HCT116 (cell line): ENCODE results near the gene TAF5L. TPM values are rescaled to one million over a fixed set of nuclear protein-coding genes. Genes with fewer than 3 reads are reported as not detected.

Source experiments
- ATAC-seq: fragments of 200-7000 bp; cut with Tn5 transposase; 2 replicates; pipeline ENCODE4 v1.9.1; 2020; ENCODE audit warnings: mild to moderate bottlenecking, moderate library complexity
- BruUV-seq: library from RNA; stranded (reverse); fragments of 400-500 nt; replicated peaks from 2 replicates; lab custom pipeline; 2021; lab: Mats Ljungman, UMichigan
- CTCF ChIA-PET: fragments of 300-600 bp; sonication (Branson Sonifier 250); formaldehyde crosslinking; loops from one replicate; lab custom pipeline; 2021; ENCODE audit warnings: antibody characterized with exemption; lab: Charles Lee
- POLR2A ChIA-PET: fragments of 300-600, 350-600 bp; sonication (Branson Sonifier 250); formaldehyde crosslinking; loops from one replicate; lab custom pipeline; 2021; ENCODE audit warnings: antibody characterized with exemption; lab: Charles Lee
- RAD21 ChIA-PET, 2 experiments: fragments of 300-600 bp; sonication (Branson Sonifier 250); formaldehyde crosslinking; loops; one replicate each; lab custom pipeline; 2023; ENCODE audit warnings: low total read pairs in 2 of 2; ENCODE audit not compliant: uncharacterized antibody in 2 of 2, unreplicated experiment in 2 of 2, low non-redundant PET in 1 of 2; lab: Charles Lee
- DNase-seq: peaks from one replicate; pipeline ENCODE4 v3.0.0-alpha.2; 2010; ENCODE audit warnings: low read depth, low spot score
- H2AFZ ChIP-seq: fragments of 200-600 bp; shearing (Covaris generic), sonication (generic); 2 replicates; pipeline ENCODE4 v1.6.1; 2017; ENCODE audit warnings: low read depth, mixed run types, mixed read lengths, antibody characterized with exemption, low read length; ENCODE audit not compliant: poor library complexity, severe bottlenecking
- H3K27ac ChIP-seq: 2 replicates; pipeline ENCODE4 v1.5.1; 2012; ENCODE audit warnings: low read depth, low read length
- H3K27me3 ChIP-seq: fragments of 200-600 bp; sonication (generic); 2 replicates; pipeline ENCODE4 v1.6.1; 2016; ENCODE audit warnings: mixed run types, low read length, mixed read lengths; ENCODE audit not compliant: insufficient read depth
- H3K36me3 ChIP-seq, 2 experiments: fragments of 200-500 bp in 1 of 2; fragments of 200-600 bp in 1 of 2; sonication (Bioruptor generic) in 1 of 2; sonication (generic) in 1 of 2; 2 replicates each; pipeline versions ENCODE4 v1.5.1 to v1.6.1; 2014 to 2016; ENCODE audit warnings: low read length in 2 of 2, inconsistent platforms in 1 of 2, mixed read lengths in 1 of 2, mixed run types in 1 of 2; ENCODE audit not compliant: insufficient read depth in 2 of 2, control insufficient read depth in 1 of 2
- H3K4me1 ChIP-seq, 2 experiments: fragments of 200-600 bp in 1 of 2; sonication (generic) in 1 of 2; 2 replicates each; pipeline versions ENCODE4 v1.5.1 to v1.6.1; 2012 to 2017; ENCODE audit warnings: low read length in 2 of 2, inconsistent platforms in 1 of 2, mild to moderate bottlenecking in 1 of 2, mixed read lengths in 1 of 2, mixed run types in 1 of 2, moderate library complexity in 1 of 2; ENCODE audit not compliant: insufficient read depth in 2 of 2, control insufficient read depth in 1 of 2
- H3K4me2 ChIP-seq: fragments of 200-600 bp; sonication (generic); 2 replicates; pipeline ENCODE4 v1.6.1; 2017; ENCODE audit warnings: mixed run types, low read length, mixed read lengths
- H3K4me3 ChIP-seq, 2 experiments: fragments of 200-600 bp in 1 of 2; sonication (generic) in 1 of 2; replicated peaks in 1 of 2; 2 replicates each; pipeline ENCODE4 v1.5.1; 2011 to 2016; ENCODE audit warnings: low read length in 2 of 2, control low read depth in 1 of 2, low read depth in 1 of 2, mild to moderate bottlenecking in 1 of 2, mixed read lengths in 1 of 2, mixed run types in 1 of 2
- H3K79me2 ChIP-seq: fragments of 200-600 bp; sonication (generic); 2 replicates; pipeline ENCODE4 v1.6.1; 2017; ENCODE audit warnings: mild to moderate bottlenecking, mixed run types, low read length, moderate library complexity, mixed read lengths; ENCODE audit not compliant: insufficient read depth
- H3K9ac ChIP-seq: fragments of 200-600 bp; sonication (generic); 2 replicates; pipeline ENCODE4 v1.6.1; 2016; ENCODE audit warnings: low read length, mixed read lengths
- H3K9me2 ChIP-seq: fragments of 200-600 bp; sonication (generic), shearing (Covaris generic); 2 replicates; pipeline ENCODE4 v1.6.1; 2017; ENCODE audit warnings: mixed run types, mild to moderate bottlenecking, moderate library complexity; ENCODE audit not compliant: insufficient read depth
- H3K9me3 ChIP-seq, 2 experiments: fragments of 200-500 bp in 1 of 2; fragments of 200-600 bp in 1 of 2; sonication (Bioruptor generic) in 1 of 2; sonication (generic) in 1 of 2; 2 replicates each; pipeline ENCODE4 v1.6.1; 2014 to 2017; ENCODE audit warnings: low read length in 2 of 2, mixed read lengths in 2 of 2, inconsistent platforms in 1 of 2, low read depth in 1 of 2, mild to moderate bottlenecking in 1 of 2, mixed run types in 1 of 2, moderate library complexity in 1 of 2; ENCODE audit not compliant: control insufficient read depth in 1 of 2, insufficient read depth in 1 of 2
- H4K20me1 ChIP-seq: fragments of 200-600 bp; sonication (generic), shearing (Covaris generic); 2 replicates; pipeline ENCODE4 v1.6.1; 2017; ENCODE audit warnings: mixed run types, mild to moderate bottlenecking, moderate library complexity; ENCODE audit not compliant: insufficient read depth
- ATF3 ChIP-seq: IDR thresholded peaks from 2 replicates; pipeline ENCODE4 v1.6.1; 2012
- CEBPB ChIP-seq: IDR thresholded peaks from 2 replicates; pipeline ENCODE4 v1.6.1; 2012; ENCODE audit warnings: low read depth
- CTCF ChIP-seq, 3 experiments: fragments of 200-600 bp in 1 of 3; sonication (generic) in 1 of 3; IDR thresholded peaks in 2 of 3; conservative IDR thresholded peaks in 1 of 3; 2 replicates each; pipeline ENCODE4 v1.5.1; 2012 to 2017; ENCODE audit warnings: low read depth in 2 of 3, low read length in 2 of 3, antibody characterized with exemption in 1 of 3, borderline replicate concordance in 1 of 3, control low read depth in 1 of 3, mild to moderate bottlenecking in 1 of 3, mixed read lengths in 1 of 3, mixed run types in 1 of 3, moderate library complexity in 1 of 3; ENCODE audit not compliant: insufficient read depth in 1 of 3
- EGR1 ChIP-seq: IDR thresholded peaks from 2 replicates; pipeline ENCODE4 v1.6.1; 2012; ENCODE audit warnings: low read depth
- ELF1 ChIP-seq: IDR thresholded peaks from 2 replicates; pipeline ENCODE4 v1.6.1; 2012; ENCODE audit warnings: low read depth, borderline replicate concordance
- EZH2 ChIP-seq: fragments of 200-600 bp; sonication (generic); IDR thresholded peaks from 2 replicates; pipeline ENCODE4 v1.6.1; 2017; ENCODE audit warnings: antibody characterized with exemption, mixed run types
- EZH2phosphoT487 ChIP-seq: fragments of 200-600 bp; IDR thresholded peaks from 2 replicates; pipeline ENCODE4 v1.6.1; 2018; ENCODE audit warnings: antibody characterized with exemption, borderline replicate concordance
- JUND ChIP-seq: IDR thresholded peaks from 2 replicates; pipeline ENCODE4 v1.6.1; 2012
- MAX ChIP-seq: IDR thresholded peaks from 2 replicates; pipeline ENCODE4 v1.6.1; 2012
- POLR2A ChIP-seq: IDR thresholded peaks from 2 replicates; pipeline ENCODE4 v1.7.0; 2011; ENCODE audit warnings: borderline replicate concordance; ENCODE audit not compliant: insufficient read depth, insufficient read length; ENCODE audit errors: extremely low read depth
- POLR2AphosphoS5 ChIP-seq: IDR thresholded peaks from 2 replicates; pipeline ENCODE4 v1.6.1; 2011; ENCODE audit warnings: mild to moderate bottlenecking, low read depth, low read length, moderate library complexity
- RAD21 ChIP-seq: IDR thresholded peaks from 2 replicates; pipeline ENCODE4 v1.6.1; 2012; ENCODE audit warnings: low read depth, mild to moderate bottlenecking
- REST ChIP-seq: IDR thresholded peaks from 2 replicates; pipeline ENCODE4 v1.6.1; 2012; ENCODE audit warnings: low read depth
- SIN3A ChIP-seq: IDR thresholded peaks from 2 replicates; pipeline ENCODE4 v1.6.1; 2012; ENCODE audit warnings: low read depth
- SP1 ChIP-seq: IDR thresholded peaks from 2 replicates; pipeline ENCODE4 v1.6.1; 2012; ENCODE audit warnings: low read depth
- SRF ChIP-seq: IDR thresholded peaks from 2 replicates; pipeline ENCODE4 v1.6.1; 2012; ENCODE audit warnings: low read depth
- YY1 ChIP-seq: IDR thresholded peaks from 2 replicates; pipeline ENCODE4 v1.6.1; 2011; ENCODE audit warnings: low read length, low read depth, moderate library complexity, mild to moderate bottlenecking; ENCODE audit not compliant: insufficient replicate concordance; ENCODE audit errors: extremely low read depth
- ZBTB33 ChIP-seq: IDR thresholded peaks from 2 replicates; pipeline ENCODE4 v1.6.1; 2011; ENCODE audit warnings: mild to moderate bottlenecking, low read length, moderate library complexity; ENCODE audit not compliant: insufficient replicate concordance; ENCODE audit errors: extremely low read depth
- ZFX ChIP-seq: fragments of 450-650 bp; IDR thresholded peaks from 2 replicates; pipeline ENCODE4 v1.6.1; 2017
- ZNF274 ChIP-seq: fragments of 200-500 bp; sonication (Bioruptor generic); IDR thresholded peaks from 2 replicates; pipeline ENCODE4 v1.6.1; 2014; ENCODE audit warnings: mild to moderate bottlenecking, low read depth, low read length, inconsistent platforms
- intact Hi-C: fragments of 100-400 bp; cut with micrococcal nuclease; formaldehyde crosslinking; loops from 2 replicates; pipeline ENCODE4 v1.10.0; 2022
- total RNA-seq: library from RNA; stranded (reverse); gene quantifications from one replicate; pipeline ENCODE4 v1.2.1, GENCODE V29; 2021; ENCODE audit not compliant: unreplicated experiment

The TAF5L gene
- total RNA-seq, 1 experiment from 2014 or later = 22.4 TPM

GRCh38 chr1:229640455-229640854 is 14.5 kb upstream of the TAF5L start:
- Histone ChIP-seq H3K27me3 (no peaks in the 10 kb centered on the region), H3K9ac (no peak overlapping the region), H3K4me2 (no peak overlapping the region), H4K20me1 (no peaks in the 10 kb centered on the region; the same call in 1 of the 2 replicates), H2AFZ (no peak overlapping the region), H3K36me3 (peaks cover 36 to 37% of the 10 kb centered on the region in 2 experiments), H3K9me2 (no peaks in the 10 kb centered on the region), H3K4me1 (no peaks in the 10 kb centered on the region), H3K79me2 (peaks cover 81% of the 10 kb centered on the region), H3K4me3 (no peak overlapping the region), H3K27ac (no peak overlapping the region), H3K9me3 (no peaks in the 10 kb centered on the region)
- ChIA-PET POLR2A (interaction anchor here (1.1 kb wide), 1 partner anchor 13 kb away, joined by 3 read pairs; no protein-coding TSS in a partner anchor), RAD21 (no interaction called here), CTCF (no interaction called here)
- TF ChIP-seq EZH2 = no peak
- no peak for TF ChIP-seq RAD21
- no peak for TF ChIP-seq YY1
- TF ChIP-seq EZH2phosphoT487 = no peak
- TF ChIP-seq ATF3 = no peak
- TF ChIP-seq ZFX = no peak
- TF ChIP-seq ELF1 = no peak
- no peak for TF ChIP-seq ZBTB33
- no peak for TF ChIP-seq POLR2A
- TF ChIP-seq CEBPB = no peak
- TF ChIP-seq POLR2AphosphoS5 = no peak
- TF ChIP-seq REST = no peak
- TF ChIP-seq SP1 = no peak
- no peak for TF ChIP-seq EGR1
- TF ChIP-seq CTCF (IDR thresholded peaks at IDR 0.05 in 2 of 3, conservative IDR thresholded peaks at IDR 0.05 in 1 of 3; ENCODE audit: borderline replicate concordance in 1 of 3, insufficient read depth in 1 of 3, low read depth in 2 of 3, low read length in 2 of 3) = no peak
- no peak for TF ChIP-seq JUND
- no peak for TF ChIP-seq SRF
- TF ChIP-seq MAX = no peak
- TF ChIP-seq ZNF274 = no peak
- TF ChIP-seq SIN3A = no peak
- intact Hi-C loops = no loop called here
- BruUV-seq = no TSS peak
- no peak for DNase-seq
- no peak for ATAC-seq
